Stimulated activated CD8-positive, alpha-beta memory T cell treated with anti-CD3 and anti-CD28 coated beads, Interleukin-12 subunit alpha, Interleukin-12 subunit beta, amount 100 ng/mL, for 24 hours (primary cell): ENCODE measurements around the gene ARHGDIG.
"Not testable (repeated sequence)": the region's sequence is repeated elsewhere in the genome, so short reads cannot be mapped to it uniquely, and the experiment has no call there.

Experiments used
- DNase-seq: peaks from one replicate; pipeline ENCODE4 v3.0.0-alpha.2; 2020; ENCODE audit errors: extremely low read depth

The ARHGDIG gene

GRCh38 chr16:325375-326145 is 45.2 kb downstream of the ARHGDIG start:
- DNase-seq, result no peak

- DNase-seq, result no peak
Observed at GRCh38 chr16:330741-331140, 50.4 kb downstream of the ARHGDIG start.

GRCh38 chr16:331181-331814 is 50.9 kb downstream of the ARHGDIG start:
- not testable (repeated sequence) for DNase-seq
